ENCODE results near the gene TXNRD1.

- TF ChIP-seq POLR2A (IDR thresholded peaks at IDR 0.05; ENCODE audit: low read length), result no peak
- no peak for TF ChIP-seq GATA1 (IDR thresholded peaks at IDR 0.05; ENCODE audit: low read depth, low read length)
Observed at GRCh38 chr12:104212516-104212915, 3.1 kb upstream of the TXNRD1 start.

Data from erythroblast (primary cell).